Hepatocyte (in vitro differentiated cells): ENCODE results near the gene KIAA0040.

ENCODE experiments used
- EZH2phosphoT487 ChIP-seq: fragments of 200-600 bp; sonication (generic); IDR thresholded peaks from one replicate; pipeline ENCODE4 v1.6.1; 2018; ENCODE audit warnings: antibody characterized with exemption, mild to moderate bottlenecking, low read depth, moderate library complexity; ENCODE audit not compliant: unreplicated experiment, severe bottlenecking
- TF ChIP-seq, protein P1 (sequence below): fragments of 200-600 bp; sonication (generic); IDR thresholded peaks from 2 replicates; pipeline ENCODE4 v1.5.1; 2016; ENCODE audit warnings: antibody characterized with exemption, mild to moderate bottlenecking; ENCODE audit not compliant: poor library complexity

DNA sequence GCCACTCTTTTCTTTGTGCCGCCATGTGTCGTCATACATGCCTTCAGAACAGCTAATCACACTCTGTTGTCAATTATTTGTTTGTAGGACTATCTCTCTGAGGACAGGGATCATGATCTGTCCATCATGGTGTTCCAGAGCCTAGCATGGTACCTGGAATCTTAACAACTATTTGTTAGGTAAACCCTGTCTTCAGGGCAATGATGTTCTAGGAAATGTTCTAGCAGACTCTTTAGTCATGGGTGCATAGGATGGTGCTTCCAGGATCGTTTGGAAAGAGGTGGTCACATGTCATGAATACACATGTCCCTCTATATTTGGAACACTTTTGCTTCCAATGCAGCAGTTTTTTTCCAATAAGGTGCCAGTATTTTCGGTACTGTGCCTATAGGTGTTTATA lies 18.2 kb upstream of the KIAA0040 start:
- TF ChIP-seq, protein P1, sequence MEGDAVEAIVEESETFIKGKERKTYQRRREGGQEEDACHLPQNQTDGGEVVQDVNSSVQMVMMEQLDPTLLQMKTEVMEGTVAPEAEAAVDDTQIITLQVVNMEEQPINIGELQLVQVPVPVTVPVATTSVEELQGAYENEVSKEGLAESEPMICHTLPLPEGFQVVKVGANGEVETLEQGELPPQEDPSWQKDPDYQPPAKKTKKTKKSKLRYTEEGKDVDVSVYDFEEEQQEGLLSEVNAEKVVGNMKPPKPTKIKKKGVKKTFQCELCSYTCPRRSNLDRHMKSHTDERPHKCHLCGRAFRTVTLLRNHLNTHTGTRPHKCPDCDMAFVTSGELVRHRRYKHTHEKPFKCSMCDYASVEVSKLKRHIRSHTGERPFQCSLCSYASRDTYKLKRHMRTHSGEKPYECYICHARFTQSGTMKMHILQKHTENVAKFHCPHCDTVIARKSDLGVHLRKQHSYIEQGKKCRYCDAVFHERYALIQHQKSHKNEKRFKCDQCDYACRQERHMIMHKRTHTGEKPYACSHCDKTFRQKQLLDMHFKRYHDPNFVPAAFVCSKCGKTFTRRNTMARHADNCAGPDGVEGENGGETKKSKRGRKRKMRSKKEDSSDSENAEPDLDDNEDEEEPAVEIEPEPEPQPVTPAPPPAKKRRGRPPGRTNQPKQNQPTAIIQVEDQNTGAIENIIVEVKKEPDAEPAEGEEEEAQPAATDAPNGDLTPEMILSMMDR = no peak
- no peak for TF ChIP-seq EZH2phosphoT487
